IMR-90 (cell line): ENCODE results near the gene PCDHGB1. TPM values are rescaled to one million over a fixed set of nuclear protein-coding genes. Genes with fewer than 3 reads are reported as not detected.

ENCODE experiments used
- ATAC-seq: fragments of 200-7000 bp; cut with Tn5 transposase; 2 replicates; pipeline ENCODE4 v1.9.1; 2020; ENCODE audit warnings: low read depth, mild to moderate bottlenecking, moderate library complexity
- BruUV-seq: library from RNA; stranded (reverse); fragments of 400-500 nt; replicated peaks from 2 replicates; lab custom pipeline; 2021; lab: Mats Ljungman, UMichigan
- CTCF ChIA-PET: fragments of 300-600 bp; formaldehyde crosslinking; extraction: SDS; loops from one replicate; lab custom pipeline; 2021; ENCODE audit warnings: antibody characterized with exemption; lab: Yijun Ruan, JAX
- POLR2A ChIA-PET: fragments of 300-600 bp; sonication (Branson Sonifier 250); formaldehyde crosslinking; loops from one replicate; lab custom pipeline; 2022; ENCODE audit warnings: antibody characterized with exemption; ENCODE audit not compliant: unreplicated experiment; lab: Charles Lee
- DNase-seq: peaks from one replicate; pipeline ENCODE4 v3.0.0; 2013
- H2AFZ ChIP-seq: replicated peaks from 2 replicates; pipeline ENCODE3; 2013; ENCODE audit warnings: low read length, mild to moderate bottlenecking; ENCODE audit not compliant: poor library complexity
- H2AK5ac ChIP-seq: 2 replicates; pipeline ENCODE4 v1.6.1; 2013; ENCODE audit warnings: low read depth, low read length, inconsistent platforms
- H2AK9ac ChIP-seq: replicated peaks from 2 replicates; pipeline ENCODE3; 2013; ENCODE audit warnings: mild to moderate bottlenecking, low read depth, low read length, moderate library complexity; ENCODE audit not compliant: poor library complexity
- H2BK120ac ChIP-seq: 2 replicates; pipeline ENCODE4 v1.6.1; 2013; ENCODE audit warnings: low read depth, low read length, inconsistent platforms
- H2BK15ac ChIP-seq: 3 replicates; pipeline ENCODE4 v1.6.1; 2013; ENCODE audit warnings: low read depth, low read length, inconsistent platforms
- H2BK20ac ChIP-seq: 2 replicates; pipeline ENCODE4 v1.6.1; 2013; ENCODE audit warnings: low read depth, mild to moderate bottlenecking, inconsistent platforms, low read length, moderate library complexity
- H2BK5ac ChIP-seq: 2 replicates; pipeline ENCODE4 v1.6.1; 2013; ENCODE audit warnings: mild to moderate bottlenecking, low read depth, low read length, inconsistent platforms; ENCODE audit not compliant: poor library complexity, severe bottlenecking
- H3K14ac ChIP-seq: replicated peaks from 2 replicates; pipeline ENCODE4 v1.6.1; 2013; ENCODE audit warnings: low read depth, low read length, inconsistent platforms
- H3K18ac ChIP-seq: 2 replicates; pipeline ENCODE4 v1.6.1; 2013; ENCODE audit warnings: low read depth, low read length, control low read depth
- H3K23ac ChIP-seq: 2 replicates; pipeline ENCODE4 v1.6.1; 2013; ENCODE audit warnings: low read depth, low read length, inconsistent platforms
- H3K27ac ChIP-seq: 2 replicates; pipeline ENCODE4 v1.5.1; 2013; ENCODE audit warnings: mild to moderate bottlenecking, control low read depth, low read length; ENCODE audit not compliant: insufficient read depth
- H3K27me3 ChIP-seq: 2 replicates; pipeline ENCODE4 v1.6.1; 2013; ENCODE audit warnings: low read length; ENCODE audit not compliant: control insufficient read depth, insufficient read depth
- H3K36me3 ChIP-seq: 2 replicates; pipeline ENCODE4 v1.6.1; 2013; ENCODE audit warnings: low read length, mixed read lengths; ENCODE audit not compliant: control insufficient read depth, insufficient read depth
- H3K4ac ChIP-seq: 2 replicates; pipeline ENCODE4 v1.6.1; 2013; ENCODE audit warnings: low read depth, low read length, inconsistent platforms
- H3K4me1 ChIP-seq: 2 replicates; pipeline ENCODE4 v1.6.1; 2013; ENCODE audit warnings: low read length, mixed read lengths; ENCODE audit not compliant: control insufficient read depth, insufficient read depth
- H3K4me2 ChIP-seq: 2 replicates; pipeline ENCODE4 v1.6.1; 2013; ENCODE audit warnings: low read depth, mild to moderate bottlenecking, control low read depth, low read length, moderate library complexity
- H3K4me3 ChIP-seq: 2 replicates; pipeline ENCODE4 v1.5.1; 2013; ENCODE audit warnings: low read depth, mild to moderate bottlenecking, control low read depth, low read length, moderate library complexity; ENCODE audit not compliant: insufficient read depth
- H3K56ac ChIP-seq: 2 replicates; pipeline ENCODE4 v1.6.1; 2013; ENCODE audit warnings: low read length, inconsistent platforms; ENCODE audit not compliant: insufficient read depth; ENCODE audit errors: extremely low read depth
- H3K79me1 ChIP-seq, 2 experiments: 2 replicates each; pipeline ENCODE4 v1.6.1; 2013; ENCODE audit warnings: low read length in 2 of 2, inconsistent platforms in 1 of 2, low read depth in 1 of 2
- H3K9ac ChIP-seq: 2 replicates; pipeline ENCODE4 v1.6.1; 2013; ENCODE audit warnings: low read depth, low read length, control low read depth
- H3K9me1 ChIP-seq: 2 replicates; pipeline ENCODE4 v1.6.1; 2013; ENCODE audit warnings: low read length, inconsistent platforms; ENCODE audit not compliant: insufficient read depth
- H3K9me3 ChIP-seq: 2 replicates; pipeline ENCODE4 v1.6.1; 2013; ENCODE audit warnings: low read length; ENCODE audit not compliant: control insufficient read depth, insufficient read depth
- H4K20me1 ChIP-seq: 2 replicates; pipeline ENCODE4 v1.6.1; 2013; ENCODE audit warnings: low read length, inconsistent platforms; ENCODE audit not compliant: insufficient read depth
- H4K5ac ChIP-seq: 2 replicates; pipeline ENCODE4 v1.6.1; 2013; ENCODE audit warnings: mild to moderate bottlenecking, low read depth, low read length, control low read depth
- H4K8ac ChIP-seq, 2 experiments: 2 replicates each; pipeline ENCODE4 v1.6.1; 2013; ENCODE audit warnings: low read depth in 2 of 2, low read length in 2 of 2, control low read depth in 1 of 2, inconsistent platforms in 1 of 2
- H4K91ac ChIP-seq: 2 replicates; pipeline ENCODE4 v1.6.1; 2013; ENCODE audit warnings: low read depth, low read length, inconsistent platforms; ENCODE audit not compliant: insufficient read depth
- BHLHE40 ChIP-seq: fragments of 150-350 bp; IDR thresholded peaks from 2 replicates; pipeline ENCODE4 v1.6.1; 2016; ENCODE audit warnings: mild to moderate bottlenecking, low read depth, low read length
- CEBPB ChIP-seq: IDR thresholded peaks from 2 replicates; pipeline ENCODE4 v1.6.1; 2012; ENCODE audit warnings: low read depth, low read length, improper control_type of control experiment
- CHD1 ChIP-seq: IDR thresholded peaks from 2 replicates; pipeline ENCODE4 v1.6.1; 2012; ENCODE audit warnings: low read depth, low read length, improper control_type of control experiment
- ELK1 ChIP-seq: fragments of 150-350 bp; IDR thresholded peaks from 2 replicates; pipeline ENCODE4 v1.6.1; 2016; ENCODE audit warnings: low read depth, mild to moderate bottlenecking, low read length, moderate library complexity, borderline replicate concordance
- FOS ChIP-seq: fragments of 150-350 bp; IDR thresholded peaks from 2 replicates; pipeline ENCODE4 v1.6.1; 2016; ENCODE audit warnings: low read depth, low read length
- MAZ ChIP-seq: IDR thresholded peaks from 2 replicates; pipeline ENCODE4 v1.6.1; 2012; ENCODE audit warnings: low read depth, mild to moderate bottlenecking, low read length, improper control_type of control experiment, moderate library complexity, borderline replicate concordance
- MXI1 ChIP-seq: IDR thresholded peaks from 2 replicates; pipeline ENCODE4 v1.6.1; 2012; ENCODE audit warnings: low read depth, mild to moderate bottlenecking, low read length, moderate library complexity, borderline replicate concordance
- NFE2L2 ChIP-seq: fragments of 150-350 bp; IDR thresholded peaks from 2 replicates; pipeline ENCODE4 v1.6.1; 2016; ENCODE audit warnings: low read depth, mild to moderate bottlenecking, low read length
- RAD21 ChIP-seq: IDR thresholded peaks from 2 replicates; pipeline ENCODE4 v1.6.1; 2012; ENCODE audit warnings: low read length, improper control_type of control experiment
- RCOR1 ChIP-seq: IDR thresholded peaks from 2 replicates; pipeline ENCODE4 v1.6.1; 2012; ENCODE audit warnings: mild to moderate bottlenecking, low read length, improper control_type of control experiment; ENCODE audit not compliant: insufficient replicate concordance
- RFX5 ChIP-seq: IDR thresholded peaks from 2 replicates; pipeline ENCODE4 v1.8.0; 2012; ENCODE audit warnings: low read depth, mild to moderate bottlenecking, low read length, moderate library complexity
- SMC3 ChIP-seq: fragments of 150-350 bp; IDR thresholded peaks from 2 replicates; pipeline ENCODE4 v1.6.1; 2016; ENCODE audit warnings: low read depth, mild to moderate bottlenecking, antibody characterized with exemption, low read length, moderate library complexity
- WGBS, 2 experiments: methylation state at CpG; one replicate each; pipeline versions ENCODE4 v1.1.5 to v1.1.7; 2013; ENCODE audit warnings: missing lambda C conversion rate in 2 of 2; ENCODE audit not compliant: insufficient read length in 1 of 2; ENCODE audit errors: extremely low coverage in 2 of 2; 5-methylcytosine and 5-hydroxymethylcytosine counted together
- dilution Hi-C: fragments of 300-500 bp; cut with HindIII; formaldehyde crosslinking; loops from one replicate; pipeline ENCODE4 v1.14.3; 2018; ENCODE audit warnings: low sequenced_read_pairs; ENCODE audit not compliant: unreplicated experiment
- in situ Hi-C: fragments of 300-500 bp; cut with MboI; formaldehyde crosslinking; loops from 3 replicates; pipeline ENCODE4 v1.14.3; 2019; ENCODE audit warnings: low sequenced_read_pairs, inconsistent platforms, mixed read lengths
- intact Hi-C: fragments of 100-400 bp; cut with micrococcal nuclease; formaldehyde crosslinking; loops from 2 replicates; pipeline ENCODE4 v1.10.0; 2022
- polyA plus RNA-seq, 3 experiments: library from polyadenylated mRNA; depleted of rRNA; stranded (reverse); fragments of >200 nt; gene quantifications; 2 replicates each; pipeline ENCODE4 v1.2.3, GENCODE V29; 2012; ENCODE audit warnings: low replicate concordance in 1 of 3
- total RNA-seq: library from RNA; depleted of rRNA; stranded (reverse); fragments of >200 nt; gene quantifications from 2 replicates; pipeline ENCODE4 v1.2.3, GENCODE V29; 2012
- TF ChIP-seq, protein P1 (sequence below): fragments of 150-350 bp; IDR thresholded peaks from 2 replicates; pipeline ENCODE4 v1.6.1; 2017; ENCODE audit warnings: mild to moderate bottlenecking, antibody characterized with exemption, low read length, low read depth
- TF ChIP-seq, protein P2 (sequence below): conservative IDR thresholded peaks from 2 replicates; pipeline ENCODE4 v1.5.1; 2012; ENCODE audit warnings: mild to moderate bottlenecking, low read depth, low read length, improper control_type of control experiment

The PCDHGB1 gene
- total and polyA plus RNA-seq, 2 of the 4 experiments (the other 2 are of a cell fraction), result 1.9 to 3.6 TPM

DNA sequence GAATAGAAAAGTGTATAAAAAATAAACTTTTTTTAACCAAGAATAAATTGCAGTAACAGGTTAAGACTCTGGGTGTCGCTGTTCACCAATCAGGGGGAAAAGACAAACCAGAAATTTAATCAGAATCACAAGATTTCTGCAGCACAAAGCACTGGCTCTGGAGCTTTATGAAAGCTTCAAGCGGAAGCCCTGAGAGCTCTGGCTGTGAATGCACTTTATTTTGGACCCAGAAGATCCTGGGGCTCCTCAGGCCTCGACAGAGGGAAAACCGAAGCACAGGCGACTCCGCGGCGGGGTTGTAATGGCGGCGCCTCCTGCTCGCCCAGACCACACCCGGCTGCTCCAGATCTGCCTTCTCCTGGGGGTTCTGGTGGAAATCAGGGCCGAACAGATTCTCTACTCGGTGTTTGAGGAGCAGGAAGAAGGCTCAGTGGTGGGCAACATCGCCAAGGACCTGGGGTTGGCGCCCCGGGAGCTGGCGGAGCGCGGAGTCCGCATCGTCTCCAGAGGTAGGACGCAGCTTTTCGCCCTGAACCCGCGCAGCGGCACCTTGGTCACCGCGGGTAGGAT, 5.1 kb downstream of the PCDHGB1 start, which contains the start of gene PCDHGA4:
TSS of gene PCDHGA4 (plus strand) at position 122 of the 570 bp plus-strand sequence. CDS start at position 209, 87 bp downstream.
- no peak within 1 kb of the TSS for H2BK20ac ChIP-seq
- POLR2A ChIA-PET, result no interaction called here

More for the DNA sequence above, 5.1 kb downstream of the PCDHGB1 start, which contains the start of gene PCDHGA4:
- no peak within 1 kb of the TSS for H3K4ac ChIP-seq
- no TSS peak for BruUV-seq
- no peak within 1 kb of the TSS for H2AK5ac ChIP-seq
- no peak within 1 kb of the TSS for H3K56ac ChIP-seq
- H4K5ac ChIP-seq, result peak within 1 kb of the TSS; percentile 87; the same call in 1 of the 2 replicates
- no peak within 1 kb of the TSS for H4K8ac ChIP-seq
- no peak within 1 kb of the TSS for H2BK15ac ChIP-seq
- H3K27ac ChIP-seq, result no peak within 1 kb of the TSS
- H3K4me3 ChIP-seq, result peak within 1 kb of the TSS; percentile 76
- H2AFZ ChIP-seq, result peak within 1 kb of the TSS; percentile 82
- H3K9me1 ChIP-seq, result no peaks in the 10 kb centered on the region
- no peak within 1 kb of the TSS for H2AK9ac ChIP-seq
- intact Hi-C loops, result no loop called here
- dilution Hi-C loops, result no loop called here
- peak; percentile 28 for DNase-seq
- TF ChIP-seq RFX5 (no peak), CEBPB (no peak), FOS (no peak), RAD21 (peak; percentile 36), MXI1 (no peak), ELK1 (no peak), SMC3 (no peak), NFE2L2 (no peak), RCOR1 (no peak), CHD1 (no peak), BHLHE40 (no peak), MAZ (no peak)
- TF ChIP-seq, protein P1, sequence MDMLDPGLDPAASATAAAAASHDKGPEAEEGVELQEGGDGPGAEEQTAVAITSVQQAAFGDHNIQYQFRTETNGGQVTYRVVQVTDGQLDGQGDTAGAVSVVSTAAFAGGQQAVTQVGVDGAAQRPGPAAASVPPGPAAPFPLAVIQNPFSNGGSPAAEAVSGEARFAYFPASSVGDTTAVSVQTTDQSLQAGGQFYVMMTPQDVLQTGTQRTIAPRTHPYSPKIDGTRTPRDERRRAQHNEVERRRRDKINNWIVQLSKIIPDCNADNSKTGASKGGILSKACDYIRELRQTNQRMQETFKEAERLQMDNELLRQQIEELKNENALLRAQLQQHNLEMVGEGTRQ, result no peak
- TF ChIP-seq, protein P2, sequence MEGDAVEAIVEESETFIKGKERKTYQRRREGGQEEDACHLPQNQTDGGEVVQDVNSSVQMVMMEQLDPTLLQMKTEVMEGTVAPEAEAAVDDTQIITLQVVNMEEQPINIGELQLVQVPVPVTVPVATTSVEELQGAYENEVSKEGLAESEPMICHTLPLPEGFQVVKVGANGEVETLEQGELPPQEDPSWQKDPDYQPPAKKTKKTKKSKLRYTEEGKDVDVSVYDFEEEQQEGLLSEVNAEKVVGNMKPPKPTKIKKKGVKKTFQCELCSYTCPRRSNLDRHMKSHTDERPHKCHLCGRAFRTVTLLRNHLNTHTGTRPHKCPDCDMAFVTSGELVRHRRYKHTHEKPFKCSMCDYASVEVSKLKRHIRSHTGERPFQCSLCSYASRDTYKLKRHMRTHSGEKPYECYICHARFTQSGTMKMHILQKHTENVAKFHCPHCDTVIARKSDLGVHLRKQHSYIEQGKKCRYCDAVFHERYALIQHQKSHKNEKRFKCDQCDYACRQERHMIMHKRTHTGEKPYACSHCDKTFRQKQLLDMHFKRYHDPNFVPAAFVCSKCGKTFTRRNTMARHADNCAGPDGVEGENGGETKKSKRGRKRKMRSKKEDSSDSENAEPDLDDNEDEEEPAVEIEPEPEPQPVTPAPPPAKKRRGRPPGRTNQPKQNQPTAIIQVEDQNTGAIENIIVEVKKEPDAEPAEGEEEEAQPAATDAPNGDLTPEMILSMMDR, result peak; percentile 63
- in situ Hi-C loops, result no loop called here
- no peaks in the 10 kb centered on the region for H3K79me1 ChIP-seq
- H2BK5ac ChIP-seq, result no peak within 1 kb of the TSS
- peak within 1 kb of the TSS; percentile 85 for H3K4me2 ChIP-seq
- 17% methylated on average over 10 of the region's 29 CpGs; no CpG with 5 or more reads in 1 of the 2 experiments for WGBS, 2 experiments
- ATAC-seq, result no peak; the same call in 1 of the 2 replicates
- H4K91ac ChIP-seq, result no peak within 1 kb of the TSS
- no peaks in the 10 kb centered on the region for H4K20me1 ChIP-seq
- no peak within 1 kb of the TSS for H3K14ac ChIP-seq
- peaks cover 55% of the 10 kb centered on the region for H3K9me3 ChIP-seq
- H3K36me3 ChIP-seq, result peaks cover 5% of the 10 kb centered on the region; the same call in 1 of the 2 replicates
- no peaks in the 10 kb centered on the region for H3K27me3 ChIP-seq
- no peak within 1 kb of the TSS for H3K23ac ChIP-seq
- H3K18ac ChIP-seq, result peak within 1 kb of the TSS; percentile 13; the same call in 1 of the 2 replicates
- CTCF ChIA-PET, result no interaction called here
- no peak within 1 kb of the TSS for H2BK120ac ChIP-seq
- 0 out of 2 replicates have a peak within 1 kb of the TSS, but pooled peaks have one; percentile 19 for H3K9ac ChIP-seq
- no peaks in the 10 kb centered on the region for H3K4me1 ChIP-seq
